Activated T-cell treated with anti-CD3 and anti-CD28 coated beads, Interleukin-2, amount 50 U/mL, for 24 hours (primary cell): ENCODE results near the gene KDM3B.
"Not testable (repeated sequence)": the region's sequence is repeated elsewhere in the genome, so short reads cannot be mapped to it uniquely, and the experiment has no call there.

ENCODE experiments used
- DNase-seq: peaks from one replicate; pipeline ENCODE4 v3.0.0-alpha.2; 2020
- H3K27ac Mint-ChIP-seq: 2 replicates; pipeline ENCODE4 v1.8.0; 2020; ENCODE audit warnings: mild to moderate bottlenecking, mixed read lengths
- H3K27me3 Mint-ChIP-seq: 2 replicates; pipeline ENCODE4 v1.8.0; 2020; ENCODE audit warnings: mixed read lengths
- H3K36me3 Mint-ChIP-seq: 2 replicates; pipeline ENCODE4 v1.8.0; 2020; ENCODE audit warnings: low read depth, mixed read lengths
- H3K4me1 Mint-ChIP-seq: 2 replicates; pipeline ENCODE4 v1.8.0; 2020; ENCODE audit warnings: low read depth, mixed read lengths
- H3K4me3 Mint-ChIP-seq: 2 replicates; pipeline ENCODE4 v1.8.0; 2020; ENCODE audit warnings: mild to moderate bottlenecking, moderate library complexity, mixed read lengths
- H3K9me3 Mint-ChIP-seq: 2 replicates; pipeline ENCODE4 v1.8.0; 2020; ENCODE audit warnings: mixed read lengths

KDM3B gene, protein sequence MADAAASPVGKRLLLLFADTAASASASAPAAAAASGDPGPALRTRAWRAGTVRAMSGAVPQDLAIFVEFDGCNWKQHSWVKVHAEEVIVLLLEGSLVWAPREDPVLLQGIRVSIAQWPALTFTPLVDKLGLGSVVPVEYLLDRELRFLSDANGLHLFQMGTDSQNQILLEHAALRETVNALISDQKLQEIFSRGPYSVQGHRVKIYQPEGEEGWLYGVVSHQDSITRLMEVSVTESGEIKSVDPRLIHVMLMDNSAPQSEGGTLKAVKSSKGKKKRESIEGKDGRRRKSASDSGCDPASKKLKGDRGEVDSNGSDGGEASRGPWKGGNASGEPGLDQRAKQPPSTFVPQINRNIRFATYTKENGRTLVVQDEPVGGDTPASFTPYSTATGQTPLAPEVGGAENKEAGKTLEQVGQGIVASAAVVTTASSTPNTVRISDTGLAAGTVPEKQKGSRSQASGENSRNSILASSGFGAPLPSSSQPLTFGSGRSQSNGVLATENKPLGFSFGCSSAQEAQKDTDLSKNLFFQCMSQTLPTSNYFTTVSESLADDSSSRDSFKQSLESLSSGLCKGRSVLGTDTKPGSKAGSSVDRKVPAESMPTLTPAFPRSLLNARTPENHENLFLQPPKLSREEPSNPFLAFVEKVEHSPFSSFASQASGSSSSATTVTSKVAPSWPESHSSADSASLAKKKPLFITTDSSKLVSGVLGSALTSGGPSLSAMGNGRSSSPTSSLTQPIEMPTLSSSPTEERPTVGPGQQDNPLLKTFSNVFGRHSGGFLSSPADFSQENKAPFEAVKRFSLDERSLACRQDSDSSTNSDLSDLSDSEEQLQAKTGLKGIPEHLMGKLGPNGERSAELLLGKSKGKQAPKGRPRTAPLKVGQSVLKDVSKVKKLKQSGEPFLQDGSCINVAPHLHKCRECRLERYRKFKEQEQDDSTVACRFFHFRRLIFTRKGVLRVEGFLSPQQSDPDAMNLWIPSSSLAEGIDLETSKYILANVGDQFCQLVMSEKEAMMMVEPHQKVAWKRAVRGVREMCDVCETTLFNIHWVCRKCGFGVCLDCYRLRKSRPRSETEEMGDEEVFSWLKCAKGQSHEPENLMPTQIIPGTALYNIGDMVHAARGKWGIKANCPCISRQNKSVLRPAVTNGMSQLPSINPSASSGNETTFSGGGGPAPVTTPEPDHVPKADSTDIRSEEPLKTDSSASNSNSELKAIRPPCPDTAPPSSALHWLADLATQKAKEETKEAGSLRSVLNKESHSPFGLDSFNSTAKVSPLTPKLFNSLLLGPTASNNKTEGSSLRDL (N-terminal part only)

GRCh38 chr5:138352071-138352721 is at the start of gene KDM3B:
KDM3B (plus strand) TSS chr5:138352685; CDS start chr5:138352796, 111 bp downstream.
- Mint-ChIP-seq H3K27ac (peak within 1 kb of the TSS; percentile 93), H3K27me3 (no peaks in the 10 kb centered on the region), H3K4me3 (peak within 1 kb of the TSS; percentile 91), H3K36me3 (peaks cover 45% of the 10 kb centered on the region), H3K9me3 (peaks cover 8% of the 10 kb centered on the region), H3K4me1 (peaks cover 47% of the 10 kb centered on the region)
- DNase-seq: peak; percentile 99

- Mint-ChIP-seq H3K27ac (no peak overlapping the region), H3K27me3 (no peaks in the 10 kb centered on the region), H3K9me3 (no peaks in the 10 kb centered on the region), H3K4me3 (no peak overlapping the region), H3K36me3 (no peaks in the 10 kb centered on the region), H3K4me1 (no peaks in the 10 kb centered on the region)
- no peak for DNase-seq
Measured at GRCh38 chr5:138303372-138303771, 49.1 kb upstream of the KDM3B start.

GRCh38 chr5:138305797-138306196 is 46.7 kb upstream of the KDM3B start:
- Mint-ChIP-seq H3K36me3 (no peaks in the 10 kb centered on the region), H3K4me3 (no peak overlapping the region), H3K27ac (no peak overlapping the region), H3K27me3 (no peaks in the 10 kb centered on the region), H3K9me3 (no peaks in the 10 kb centered on the region), H3K4me1 (no peaks in the 10 kb centered on the region)
- DNase-seq: no peak

DNA sequence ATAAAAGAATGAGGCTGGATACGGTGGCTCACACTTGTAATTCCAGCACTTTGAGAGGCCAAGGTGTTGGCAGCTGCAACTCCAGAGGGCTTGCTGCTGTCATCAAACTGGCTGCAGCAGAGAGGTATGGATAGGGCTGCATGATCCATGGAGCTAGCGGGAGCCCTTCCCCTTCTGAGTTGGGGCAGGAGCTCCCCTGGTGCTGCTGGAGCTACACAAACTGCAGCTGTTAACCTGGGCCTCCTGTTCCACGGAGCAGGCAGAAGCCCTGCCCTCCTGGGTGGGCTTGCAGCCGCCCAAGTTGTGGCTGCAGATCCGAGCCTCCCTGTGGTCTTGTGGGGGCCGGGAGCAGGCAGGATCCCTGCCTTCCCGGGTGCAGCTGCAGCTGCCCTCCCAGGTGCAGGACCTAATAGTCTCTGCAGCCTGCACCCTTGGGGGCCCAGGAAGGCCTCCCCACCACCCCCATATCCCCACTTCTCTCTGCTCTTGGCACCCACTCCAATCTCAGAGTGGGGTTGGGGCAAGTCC is 36.7 kb upstream of the KDM3B start:
- H3K4me3 Mint-ChIP-seq: no peak overlapping the region
- no peaks in the 10 kb centered on the region for H3K36me3 Mint-ChIP-seq
- no peaks in the 10 kb centered on the region for H3K4me1 Mint-ChIP-seq
- no peaks in the 10 kb centered on the region for H3K27me3 Mint-ChIP-seq
- H3K9me3 Mint-ChIP-seq: no peaks in the 10 kb centered on the region
- H3K27ac Mint-ChIP-seq: no peak overlapping the region
- no peak for DNase-seq

DNA sequence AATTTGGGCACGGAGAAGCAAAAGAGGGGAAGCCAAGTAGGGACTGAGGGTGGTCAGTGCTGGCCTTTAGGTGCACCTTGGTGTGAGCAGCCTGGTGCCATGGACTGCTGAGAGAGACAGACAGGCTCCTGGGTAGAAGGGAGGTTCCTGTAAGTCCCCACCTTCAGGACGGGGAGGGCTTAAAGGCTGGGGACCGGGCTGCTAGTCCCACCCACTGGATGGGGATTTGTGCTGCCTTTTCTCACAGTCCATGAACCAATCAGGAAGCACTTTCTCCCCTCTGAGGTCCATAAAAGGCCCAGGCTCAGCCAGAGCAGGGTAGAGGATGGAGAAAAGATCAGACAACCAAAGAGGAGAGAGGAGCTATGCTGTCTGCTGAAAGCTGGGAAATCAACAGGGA is 36.1 kb upstream of the KDM3B start:
- Mint-ChIP-seq H3K4me3 (no peak overlapping the region), H3K4me1 (no peaks in the 10 kb centered on the region), H3K27ac (no peak overlapping the region), H3K36me3 (no peaks in the 10 kb centered on the region), H3K27me3 (no peaks in the 10 kb centered on the region), H3K9me3 (no peaks in the 10 kb centered on the region)
- DNase-seq: no peak

DNA sequence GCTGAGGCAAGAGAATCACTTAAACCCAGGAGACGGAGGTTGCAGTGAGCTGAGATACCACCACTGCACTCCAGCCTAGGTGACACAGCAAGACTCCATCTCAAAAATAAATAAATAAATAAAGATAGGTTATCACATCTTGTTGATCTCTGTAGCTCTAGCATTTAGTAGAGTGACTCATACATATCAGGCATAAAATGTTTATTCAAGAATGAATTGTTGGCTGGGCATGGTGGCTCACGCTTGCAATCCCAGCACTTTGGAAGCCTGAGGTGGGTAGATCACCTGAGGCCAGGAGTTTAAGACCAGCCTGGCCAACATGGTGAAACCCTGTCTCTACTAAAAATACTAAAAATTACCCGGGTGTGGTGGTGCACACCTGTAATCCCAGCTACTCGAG is 34.3 kb upstream of the KDM3B start:
- not testable (repeated sequence) for H3K36me3 Mint-ChIP-seq, H3K4me1 Mint-ChIP-seq, H3K9me3 Mint-ChIP-seq, H3K27ac Mint-ChIP-seq, H3K27me3 Mint-ChIP-seq, DNase-seq, H3K4me3 Mint-ChIP-seq

- H3K36me3 Mint-ChIP-seq: peaks cover 6% of the 10 kb centered on the region
- no peak for DNase-seq
- H3K4me1 Mint-ChIP-seq: peaks cover 22% of the 10 kb centered on the region
- no peaks in the 10 kb centered on the region for H3K27me3 Mint-ChIP-seq
- peak overlapping the region; percentile 89 for H3K4me3 Mint-ChIP-seq
- H3K9me3 Mint-ChIP-seq: no peaks in the 10 kb centered on the region
- peak overlapping the region; percentile 74 for H3K27ac Mint-ChIP-seq
Measured at GRCh38 chr5:138330813-138331448, 21.6 kb upstream of the KDM3B start.

GRCh38 chr5:138331449-138332368 is 20.8 kb upstream of the KDM3B start, which contains the start of gene CDC25C:
CDC25C (minus strand) TSS chr5:138331804; CDS start chr5:138331180, 624 bp downstream.
- Mint-ChIP-seq H3K27me3 (no peaks in the 10 kb centered on the region), H3K9me3 (no peaks in the 10 kb centered on the region), H3K4me3 (peak within 1 kb of the TSS; percentile 89), H3K4me1 (peaks cover 23% of the 10 kb centered on the region), H3K27ac (peak within 1 kb of the TSS; percentile 74), H3K36me3 (peaks cover 6% of the 10 kb centered on the region)
- peak; percentile 93 for DNase-seq

DNA sequence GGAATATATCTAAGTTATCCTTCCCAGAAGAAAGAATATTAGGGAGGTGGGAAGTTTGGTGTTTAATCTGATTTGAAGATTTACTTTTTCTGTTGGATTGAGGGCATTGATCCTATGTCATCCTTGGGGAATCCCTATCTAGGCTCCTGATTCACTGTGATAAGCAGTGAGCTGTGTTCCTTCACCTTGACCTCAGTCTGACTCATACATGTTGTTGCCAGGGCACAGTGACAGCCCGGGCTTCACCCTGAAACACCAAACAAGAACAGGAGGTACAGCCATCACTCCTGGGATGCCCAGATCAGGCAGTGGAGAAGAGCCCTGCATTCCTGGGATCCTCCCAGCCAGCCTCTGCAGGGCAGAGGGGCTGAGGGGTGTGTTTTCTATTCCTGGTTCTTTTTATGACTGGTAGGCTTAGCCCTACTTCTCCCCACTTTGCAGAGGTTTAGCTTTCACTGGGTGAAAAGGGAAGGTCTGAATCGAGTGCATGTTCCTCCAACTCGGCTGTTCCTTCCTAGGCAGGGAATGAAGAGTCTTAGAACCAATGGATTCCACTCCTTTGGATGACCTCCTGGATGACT is 17.5 kb upstream of the KDM3B start:
- Mint-ChIP-seq H3K4me3 (no peak overlapping the region), H3K36me3 (peaks cover 16% of the 10 kb centered on the region), H3K4me1 (peaks cover 43% of the 10 kb centered on the region), H3K27ac (no peak overlapping the region), H3K9me3 (no peaks in the 10 kb centered on the region), H3K27me3 (no peaks in the 10 kb centered on the region)
- DNase-seq: no peak

DNA sequence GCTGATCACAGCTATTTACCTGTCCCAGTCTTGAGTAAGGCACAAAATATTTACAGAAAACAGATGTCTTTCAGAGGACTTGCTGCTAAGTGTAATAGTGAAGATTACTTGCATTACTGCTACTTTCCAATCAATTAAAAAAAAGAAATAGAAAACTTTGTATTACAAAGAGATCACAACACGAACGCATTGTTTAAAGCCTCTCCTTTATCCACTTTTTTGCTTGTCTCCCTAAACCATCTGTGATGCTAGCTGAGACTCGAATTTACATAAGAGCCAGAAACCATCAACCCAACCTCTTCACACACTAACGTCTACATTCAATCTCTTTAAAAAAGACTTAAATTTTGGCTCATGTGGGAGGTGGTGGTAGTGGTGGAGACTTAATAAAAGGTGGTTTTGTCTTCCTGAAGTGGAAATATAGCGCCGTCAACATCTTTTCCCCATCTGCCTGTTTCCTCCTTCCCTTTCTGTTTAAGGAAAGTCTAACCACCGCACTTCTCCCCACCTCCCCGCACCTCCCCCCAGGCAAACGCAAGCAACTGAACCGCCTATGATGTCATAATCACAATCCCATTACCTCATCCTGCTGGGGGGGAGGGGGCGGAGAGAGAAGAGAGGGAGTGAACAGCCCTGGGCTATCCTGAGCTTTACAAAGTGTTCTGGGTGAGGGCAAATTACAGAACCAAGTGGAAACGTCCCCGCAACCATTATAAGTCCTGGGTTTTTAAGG is 15.4 kb upstream of the KDM3B start:
- no peaks in the 10 kb centered on the region for H3K9me3 Mint-ChIP-seq
- H3K36me3 Mint-ChIP-seq: peaks cover 27% of the 10 kb centered on the region
- peak overlapping the region; percentile 99 for H3K27ac Mint-ChIP-seq
- peak overlapping the region; percentile 87 for H3K4me3 Mint-ChIP-seq
- DNase-seq: no peak
- no peaks in the 10 kb centered on the region for H3K27me3 Mint-ChIP-seq
- H3K4me1 Mint-ChIP-seq: peaks cover 50% of the 10 kb centered on the region

DNA sequence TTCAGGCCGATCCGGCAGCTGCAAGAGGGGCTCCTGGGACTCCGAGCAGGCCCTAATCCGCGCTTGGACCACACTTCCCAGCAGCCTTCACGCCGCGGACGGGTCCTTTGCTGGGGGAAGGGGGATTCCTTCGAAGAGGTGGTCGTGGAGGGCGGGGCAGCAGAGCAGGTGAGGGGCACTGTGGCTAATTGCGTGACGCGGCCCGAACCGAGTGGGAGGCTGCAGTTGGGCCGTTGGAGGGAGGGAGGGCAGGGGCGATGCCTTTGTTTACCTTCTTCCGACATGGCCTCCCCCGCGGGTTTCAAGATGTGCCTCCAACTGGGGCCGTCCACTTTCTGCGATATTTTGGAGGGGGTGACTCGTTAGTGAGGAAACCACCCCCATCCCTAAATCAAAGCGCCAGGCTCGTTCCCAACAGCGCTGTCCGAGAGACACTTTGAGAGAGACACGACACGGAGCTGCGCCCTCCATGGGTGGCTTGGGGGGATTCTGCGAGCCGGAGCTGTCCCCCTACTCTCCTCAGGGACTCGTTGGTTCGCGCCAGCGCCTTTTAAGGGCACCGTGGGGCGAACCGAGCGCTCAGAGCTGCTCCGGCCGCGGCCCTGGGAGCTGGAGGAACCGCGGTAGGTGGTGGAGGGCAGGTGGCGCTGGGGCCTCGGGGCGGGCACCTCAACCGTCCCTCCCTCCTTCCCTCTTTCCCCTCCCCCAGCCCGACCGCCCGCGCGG is 14.6 kb upstream of the KDM3B start, which contains the start of gene FAM53C:
Gene FAM53C, plus strand, starts transcription at position 582 of the 726 bp plus-strand sequence. CDS start 3,070 bp downstream, outside the sequence.
- Mint-ChIP-seq H3K4me3 (peak within 1 kb of the TSS; percentile 87), H3K9me3 (no peaks in the 10 kb centered on the region), H3K27me3 (no peaks in the 10 kb centered on the region), H3K36me3 (peaks cover 30% of the 10 kb centered on the region), H3K27ac (peak within 1 kb of the TSS; percentile 99), H3K4me1 (peaks cover 45% of the 10 kb centered on the region)
- peak; percentile 98 for DNase-seq
